Stimulated activated CD8-positive, alpha-beta memory T cell treated with anti-CD3 and anti-CD28 coated beads, Interleukin-12 subunit alpha, Interleukin-12 subunit beta, amount 100 ng/mL, for 4 hours (primary cell): ENCODE data around the gene AKAP8.
"Not testable (repeated sequence)": the region's sequence is repeated elsewhere in the genome, so short reads cannot be mapped to it uniquely, and the experiment has no call there.

Experiments used
- DNase-seq: peaks from one replicate; pipeline ENCODE4 v3.0.0-alpha.2; 2020; ENCODE audit warnings: low read depth

AKAP8 gene

DNA sequence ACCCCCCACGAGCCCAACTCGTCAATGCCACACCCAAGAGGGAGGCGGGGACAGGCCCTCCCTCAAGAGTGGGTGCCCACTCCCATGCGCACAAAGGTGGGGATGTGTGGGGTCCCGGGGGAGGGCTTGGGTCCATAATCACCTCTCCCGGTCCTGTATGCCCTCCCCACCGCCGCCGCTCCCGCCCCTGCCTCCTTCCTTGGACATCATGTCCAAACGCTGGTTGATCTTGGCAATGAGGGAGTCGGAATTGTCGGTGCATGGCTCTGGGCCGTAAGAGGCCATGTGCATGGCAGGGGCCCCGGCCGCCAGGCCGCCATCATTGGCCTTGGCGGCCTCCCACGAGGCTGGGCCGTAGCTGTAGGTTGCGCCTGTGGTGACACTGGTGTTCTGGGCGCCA is 5.9 kb downstream of the AKAP8 start:
- no peak for DNase-seq

DNA sequence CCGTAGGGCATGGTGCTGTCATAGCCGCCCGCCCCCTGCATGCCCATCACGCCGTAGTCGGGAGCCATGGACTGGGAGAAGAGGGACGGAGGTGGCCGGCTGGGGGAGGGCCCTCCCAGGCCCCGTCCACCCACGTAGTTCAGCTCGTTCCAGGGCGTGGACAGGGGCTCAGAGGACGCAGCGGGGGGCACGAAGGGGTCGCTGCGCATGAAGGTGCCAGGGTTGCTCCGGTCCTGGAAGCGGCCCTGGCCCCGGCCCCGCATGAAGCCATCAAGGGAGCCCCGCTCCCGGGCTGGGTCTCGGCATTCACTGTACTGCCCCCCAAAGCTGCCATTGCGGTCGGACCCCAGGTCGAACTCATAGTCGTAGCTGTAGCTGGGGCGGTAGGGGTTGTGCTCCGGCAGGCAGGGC is 6.7 kb downstream of the AKAP8 start:
- no peak for DNase-seq

DNA sequence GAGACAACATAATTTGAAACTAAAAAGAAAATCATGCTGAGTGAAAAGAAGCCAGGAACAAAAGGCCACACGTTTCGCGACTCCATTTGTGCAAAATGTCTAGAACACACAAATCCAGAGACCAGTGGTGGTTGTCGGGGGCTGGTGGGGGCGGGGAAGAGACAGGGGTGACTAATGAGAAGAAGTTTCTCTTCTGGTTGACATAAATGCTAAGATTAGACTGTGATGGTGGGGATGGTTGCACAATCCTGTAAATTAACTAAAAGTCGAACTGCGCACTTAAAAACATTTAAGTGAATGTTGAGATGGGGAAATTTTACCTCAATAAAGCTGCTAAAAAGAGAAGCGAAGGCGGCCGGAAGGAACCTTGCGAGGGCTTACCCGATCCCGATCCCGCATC is 7.1 kb downstream of the AKAP8 start:
- no peak for DNase-seq

DNA sequence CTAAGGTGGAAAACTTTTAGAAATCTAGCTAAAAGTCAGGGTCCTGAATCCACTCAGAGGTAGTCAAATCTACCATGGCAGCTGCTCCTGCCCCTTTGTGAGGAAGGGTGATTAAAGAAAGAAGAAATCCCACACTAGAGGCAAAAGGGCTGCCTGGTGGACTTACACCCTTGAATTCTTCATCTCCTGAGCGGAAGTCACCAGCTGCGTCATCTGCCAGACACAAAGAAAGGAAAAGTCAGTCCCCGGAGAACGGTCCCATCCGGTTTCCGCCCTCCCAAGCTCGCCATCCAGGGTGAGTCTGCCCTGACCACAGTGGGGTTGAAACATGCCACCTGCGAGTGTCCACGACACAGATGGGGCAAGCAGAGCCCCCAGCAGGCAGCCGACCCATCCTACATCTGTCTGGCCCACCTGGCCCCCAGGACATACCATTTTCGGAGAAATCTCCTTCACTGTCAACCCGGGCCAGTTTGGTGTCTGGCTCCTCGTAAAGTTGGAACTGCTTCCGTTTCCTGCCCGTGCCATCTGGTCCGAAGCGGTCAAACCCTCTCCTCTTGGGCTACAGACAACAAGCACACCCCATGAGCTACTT is 7.7 kb downstream of the AKAP8 start:
- DNase-seq: no peak

DNA sequence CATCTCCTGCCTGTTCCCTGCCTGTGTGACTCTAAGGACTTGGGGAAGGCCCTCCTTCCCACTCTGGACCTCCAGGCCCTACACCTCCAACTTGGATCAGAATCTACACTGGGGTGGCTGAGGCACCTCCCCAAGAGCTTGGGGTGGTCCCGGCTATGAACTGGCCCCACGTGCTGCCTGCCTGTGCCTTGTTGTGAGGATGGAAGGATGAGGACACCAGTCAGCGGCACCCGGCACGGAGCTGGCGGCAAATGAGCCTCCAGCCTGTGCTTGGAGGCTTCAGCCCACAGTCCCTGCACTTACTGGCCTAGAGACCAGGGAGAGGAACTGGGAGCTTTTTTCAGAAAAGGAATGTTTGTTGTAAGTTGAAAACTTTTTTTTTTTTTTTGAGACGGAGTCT is 8.5 kb downstream of the AKAP8 start:
- no peak for DNase-seq

DNA sequence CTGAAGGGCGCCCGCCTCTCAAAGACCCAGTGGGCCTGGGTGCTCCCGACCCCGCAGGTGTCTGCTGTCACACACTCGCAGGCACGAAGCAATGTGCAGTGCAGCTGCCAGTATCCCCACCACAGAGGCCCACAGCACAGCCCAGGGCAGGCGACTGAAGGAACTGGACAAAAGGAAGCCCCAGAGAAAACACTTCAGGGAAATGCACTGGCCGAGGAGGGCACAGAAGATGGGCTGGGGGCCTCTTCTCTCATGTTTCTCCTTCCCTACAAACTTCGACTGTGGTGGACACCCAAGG is 10.0 kb downstream of the AKAP8 start:
- DNase-seq: no peak

DNA sequence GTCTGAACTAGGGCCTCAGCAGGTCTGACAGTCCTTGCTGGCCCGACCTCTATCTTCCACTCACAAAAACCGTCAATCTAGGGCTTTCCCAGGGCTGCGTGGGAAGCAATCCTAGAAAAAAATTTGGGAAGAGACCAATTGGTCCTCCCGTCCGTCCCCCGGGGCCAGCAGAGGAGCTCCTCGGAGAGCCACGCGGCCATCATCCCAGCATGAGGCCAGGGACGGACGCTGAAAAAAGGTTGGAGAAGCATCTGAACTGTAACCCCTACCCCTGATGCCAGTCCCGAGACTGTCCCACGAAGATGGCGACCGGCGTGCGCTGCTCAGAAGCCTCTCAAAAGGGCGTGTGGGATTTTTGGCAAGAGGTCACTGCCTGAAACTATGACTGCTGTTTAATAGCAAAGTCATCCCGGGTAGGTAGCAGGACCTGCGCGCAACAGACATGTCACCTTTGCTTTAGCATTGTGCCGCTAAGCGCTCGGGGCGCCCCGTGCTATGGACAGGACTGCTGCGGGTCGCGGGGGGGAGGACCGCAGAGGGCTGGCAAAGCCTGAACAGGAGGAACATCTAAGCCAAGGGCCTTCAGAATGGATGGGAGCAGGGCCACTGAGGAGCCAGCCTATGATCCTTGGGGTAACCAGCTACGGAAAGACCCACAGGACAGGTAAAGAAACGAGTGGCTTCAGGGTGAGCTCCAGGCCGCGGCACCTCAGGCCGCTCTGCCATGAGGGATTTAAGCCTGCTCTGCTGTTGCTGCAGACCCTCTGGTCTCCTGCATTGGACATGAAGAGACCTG is 10.6 kb downstream of the AKAP8 start:
- DNase-seq: no peak

DNA sequence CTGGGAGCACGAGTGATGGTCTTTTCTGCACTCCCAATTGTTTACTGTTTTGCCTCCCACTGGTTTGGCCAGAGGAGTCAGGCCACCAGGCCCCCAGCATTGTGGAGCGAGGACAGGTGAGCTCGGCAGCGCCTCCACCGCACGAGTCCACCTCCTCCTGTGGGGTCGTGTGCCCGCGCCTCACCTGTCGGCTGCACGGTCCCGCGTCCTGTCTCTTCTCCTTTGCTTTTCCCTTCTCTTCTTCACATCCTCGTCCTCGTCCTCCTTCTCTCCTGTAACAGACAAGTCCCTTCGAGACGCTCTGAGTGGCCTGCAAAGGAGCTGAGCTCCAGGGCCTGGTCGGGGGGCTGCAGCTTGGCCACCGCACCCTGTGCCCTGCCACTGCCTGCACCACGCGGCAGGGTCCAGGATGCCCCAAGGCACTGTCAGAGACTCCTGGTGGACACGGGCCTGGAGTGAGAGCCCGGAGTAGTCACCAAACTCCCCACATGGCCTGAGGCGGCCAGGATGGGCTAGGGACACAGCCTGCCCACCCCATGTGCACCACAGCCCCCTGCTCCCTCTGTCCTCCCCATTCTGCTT is 11.4 kb downstream of the AKAP8 start:
- DNase-seq: no peak

DNA sequence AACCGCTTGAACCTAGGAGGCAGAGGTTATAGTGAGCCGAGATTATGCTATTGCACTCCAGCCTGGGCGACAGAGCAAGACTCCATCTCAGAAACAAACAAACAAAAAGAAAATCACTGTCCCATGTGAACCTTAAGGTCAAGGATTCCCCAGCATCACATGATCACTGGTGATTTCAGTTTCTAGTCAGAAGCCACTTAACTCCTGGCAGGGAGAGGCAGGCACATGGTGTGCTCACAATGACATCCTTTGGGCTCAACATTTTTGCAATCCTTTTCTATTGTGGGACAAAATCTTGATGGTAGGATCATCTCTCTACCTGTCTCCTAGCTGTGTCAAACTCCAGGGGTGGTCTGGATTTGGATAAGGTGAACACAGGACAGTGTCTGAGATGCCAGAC is 12.1 kb downstream of the AKAP8 start:
- no peak for DNase-seq

DNA sequence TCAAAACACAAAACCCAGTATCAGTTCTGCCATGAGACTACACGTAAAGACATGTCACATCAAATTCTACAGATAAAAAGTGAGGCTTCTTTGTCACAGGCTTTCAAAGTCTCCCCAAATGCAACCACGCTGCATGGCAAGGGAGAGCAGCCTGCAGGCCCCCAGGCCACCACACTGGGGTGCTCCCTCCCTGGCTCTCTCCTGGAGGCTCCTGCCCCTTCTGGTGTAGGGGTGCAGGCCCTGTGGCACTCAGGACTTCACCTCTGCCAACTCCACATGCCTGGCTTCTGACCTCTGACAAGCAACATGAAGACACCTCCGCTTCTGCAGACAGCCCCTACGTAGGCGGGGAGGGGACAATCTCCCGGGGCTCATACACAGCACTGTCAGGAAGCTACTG is 14.3 kb downstream of the AKAP8 start:
- DNase-seq: no peak

DNA sequence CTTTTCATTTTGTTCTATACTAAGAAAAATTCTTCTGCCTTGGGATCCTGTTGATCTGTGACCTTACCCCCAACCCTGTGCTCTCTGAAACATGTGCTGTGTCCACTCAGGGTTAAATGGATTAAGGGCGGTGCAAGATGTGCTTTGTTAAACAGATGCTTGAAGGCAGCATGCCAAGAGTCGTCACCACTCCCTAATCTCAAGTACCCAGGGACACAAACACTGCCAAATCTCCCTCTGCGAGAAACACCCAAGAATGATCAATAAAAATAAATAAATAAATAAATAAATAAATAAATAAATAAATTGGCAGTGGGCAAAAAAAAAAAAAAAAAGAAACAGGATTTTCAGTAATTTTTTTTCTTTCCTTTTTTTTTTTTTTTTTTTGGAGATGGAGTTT is 15.8 kb downstream of the AKAP8 start:
- DNase-seq: not testable (repeated sequence)

DNA sequence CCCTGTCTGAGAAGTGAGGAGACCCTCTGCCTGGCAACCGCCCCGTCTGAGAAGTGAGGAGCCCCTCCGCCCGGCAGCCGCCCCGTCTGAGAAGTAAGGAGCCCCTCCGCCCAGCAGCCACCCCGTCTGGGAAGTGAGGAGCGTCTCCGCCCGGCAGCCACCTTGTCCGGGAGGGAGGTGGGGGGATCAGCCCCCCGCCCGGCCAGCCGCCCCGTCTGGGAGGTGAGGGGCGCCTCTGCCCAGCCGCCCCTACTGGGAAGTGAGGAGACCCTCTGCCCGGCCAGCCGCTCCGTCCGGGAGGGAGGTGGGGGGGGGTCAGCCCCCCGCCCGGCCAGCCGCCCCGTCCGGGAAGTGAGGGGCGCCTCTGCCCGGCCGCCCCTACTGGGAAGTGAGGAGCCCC is 16.5 kb downstream of the AKAP8 start:
- not testable (repeated sequence) for DNase-seq

DNA sequence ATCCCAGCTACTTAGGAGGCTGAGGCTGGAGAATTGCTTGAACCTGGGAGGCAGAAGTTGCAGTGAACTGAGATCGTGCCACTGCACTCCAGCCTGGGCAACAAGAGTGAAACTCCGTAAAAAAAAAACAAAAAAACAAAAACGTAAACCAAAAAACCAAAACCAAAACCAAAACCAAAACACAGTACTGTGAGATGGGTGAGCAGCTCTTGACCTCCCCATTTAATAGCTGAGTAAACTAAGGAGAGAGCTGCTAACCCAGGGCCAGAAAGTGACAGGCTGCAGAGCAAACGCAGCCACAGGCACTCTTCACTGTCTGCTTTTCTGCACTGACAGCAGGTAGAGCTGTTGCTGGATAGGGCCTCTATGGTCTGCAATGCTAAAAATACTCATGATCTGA is 19.6 kb downstream of the AKAP8 start:
- not testable (repeated sequence) for DNase-seq

DNA sequence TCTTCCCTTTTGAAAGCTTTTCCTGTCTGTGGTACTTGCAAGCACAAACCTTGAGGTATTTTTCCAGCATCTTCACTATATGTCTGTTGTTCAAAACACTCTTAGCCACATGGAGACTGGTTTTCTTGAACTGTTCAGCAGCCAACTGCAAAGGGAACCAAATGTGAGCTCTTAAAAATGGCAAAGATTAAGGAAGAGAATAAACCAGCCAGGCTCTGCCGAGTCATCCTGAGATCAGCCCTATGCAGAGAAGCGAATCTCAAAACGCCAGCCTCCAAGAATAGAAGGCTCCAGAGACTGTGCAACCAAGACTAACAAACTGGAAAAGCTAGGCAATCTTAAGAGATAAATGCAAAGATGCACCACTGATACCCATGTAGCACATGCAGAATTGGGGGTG is 20.7 kb downstream of the AKAP8 start:
- DNase-seq: no peak

DNA sequence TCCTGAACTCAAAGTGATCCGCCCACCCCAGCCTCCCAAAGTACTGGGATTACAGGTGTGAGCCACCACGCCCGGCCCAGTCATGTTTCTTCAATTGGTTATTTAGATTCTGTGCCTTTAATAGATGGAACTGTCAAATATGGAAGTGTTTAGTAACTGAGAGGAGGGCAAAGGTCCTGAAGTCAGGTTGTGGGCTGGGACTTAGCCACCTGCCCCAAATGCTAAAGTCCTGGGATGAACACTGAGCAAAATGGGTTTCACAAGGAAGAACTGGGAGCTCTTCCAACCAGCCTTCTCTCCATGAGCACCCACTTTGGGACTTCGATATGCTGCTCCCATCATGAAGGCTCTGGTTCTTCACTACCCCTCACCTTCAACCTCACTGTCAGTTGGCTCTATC is 21.7 kb downstream of the AKAP8 start:
- no peak for DNase-seq

DNA sequence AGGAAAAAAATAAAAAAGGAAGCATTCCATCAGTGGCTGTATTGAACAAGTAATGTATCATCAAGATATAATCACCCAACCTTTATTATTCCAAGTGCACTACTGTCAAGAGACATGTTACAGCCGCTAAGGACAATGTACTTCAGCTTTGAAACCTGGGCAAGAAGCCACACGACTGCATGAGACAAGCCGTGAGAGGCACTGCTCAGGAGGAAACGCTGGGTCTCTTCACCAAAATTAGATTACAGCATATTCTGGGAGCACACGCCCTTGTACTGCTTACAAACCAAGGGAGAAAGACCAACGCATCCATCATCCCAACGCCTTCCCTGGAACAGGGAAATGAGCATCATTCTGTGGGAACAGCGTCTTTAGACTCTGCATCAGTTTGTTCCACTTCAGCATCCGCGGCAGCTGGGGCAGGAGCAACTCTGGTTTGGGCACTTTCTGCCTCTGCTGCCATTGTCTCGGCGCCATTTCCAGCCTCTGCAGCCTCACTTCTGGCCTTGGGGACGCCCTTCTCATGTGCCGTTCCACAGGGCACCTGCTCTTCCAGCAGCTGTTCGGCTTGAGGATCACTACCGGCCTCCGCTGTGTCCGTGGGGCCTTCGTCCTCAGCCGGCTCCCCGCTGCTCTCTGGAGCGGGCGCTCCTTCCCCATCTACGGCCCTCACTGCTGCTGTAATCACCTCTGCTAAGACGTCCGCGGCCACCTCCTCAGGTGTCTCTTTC is 24.9 kb downstream of the AKAP8 start:
- DNase-seq: no peak

DNA sequence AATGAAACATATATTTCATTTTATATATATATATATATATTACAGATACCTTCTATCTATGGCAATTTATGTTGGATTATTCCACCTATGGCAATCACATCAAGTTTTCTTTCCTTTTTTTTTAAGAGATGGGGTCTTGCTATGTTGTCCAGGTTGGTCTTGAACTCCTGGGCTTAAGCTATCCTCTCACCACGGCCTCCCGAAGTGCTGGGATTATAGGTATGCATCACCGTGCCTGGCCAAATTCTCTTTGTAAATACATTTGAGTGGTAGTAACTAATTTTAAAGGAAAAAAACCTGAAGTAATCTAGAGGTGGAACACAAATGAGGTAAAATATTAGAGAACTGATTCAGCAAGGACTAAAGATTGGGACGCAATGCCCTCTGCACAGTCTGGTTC is 25.7 kb downstream of the AKAP8 start:
- DNase-seq: no peak

DNA sequence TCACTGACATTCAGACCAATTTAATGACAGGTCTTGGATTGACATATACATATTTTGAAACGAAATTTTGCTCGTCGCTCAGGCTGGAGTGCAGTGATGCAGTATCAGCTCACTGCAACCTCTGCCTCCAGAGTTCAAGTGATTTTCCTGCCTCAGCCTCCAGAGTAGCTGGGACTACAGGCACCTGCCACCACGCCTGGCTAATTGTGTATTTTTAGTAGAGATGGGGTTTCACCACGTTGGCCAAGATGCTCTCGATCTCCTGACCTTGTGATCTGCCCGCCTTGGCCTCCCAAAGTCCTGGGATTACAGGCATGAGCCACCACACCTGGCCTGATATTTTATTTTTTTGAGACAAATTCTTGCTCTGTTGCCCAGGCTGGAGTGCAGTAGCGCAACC is 27.1 kb downstream of the AKAP8 start:
- DNase-seq: not testable (repeated sequence)

DNA sequence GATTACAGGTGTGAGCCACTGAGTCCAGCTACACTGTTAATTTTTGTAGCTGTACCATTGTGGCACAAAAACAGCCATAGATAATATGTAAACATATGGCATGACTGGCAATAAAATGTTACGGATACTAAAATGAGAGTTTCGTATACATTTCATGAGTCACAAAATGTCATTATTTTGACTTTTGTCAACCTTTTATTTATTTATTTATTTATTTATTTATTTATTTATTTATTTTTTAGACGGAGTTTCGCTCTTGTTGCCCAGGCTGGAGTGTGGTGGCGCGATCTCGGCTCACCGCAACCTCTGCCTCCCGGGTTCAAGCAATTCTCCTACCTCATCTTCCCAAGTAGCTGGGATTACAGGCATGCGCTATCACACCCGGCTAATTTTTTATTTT is 38.3 kb downstream of the AKAP8 start:
- DNase-seq: not testable (repeated sequence)

DNA sequence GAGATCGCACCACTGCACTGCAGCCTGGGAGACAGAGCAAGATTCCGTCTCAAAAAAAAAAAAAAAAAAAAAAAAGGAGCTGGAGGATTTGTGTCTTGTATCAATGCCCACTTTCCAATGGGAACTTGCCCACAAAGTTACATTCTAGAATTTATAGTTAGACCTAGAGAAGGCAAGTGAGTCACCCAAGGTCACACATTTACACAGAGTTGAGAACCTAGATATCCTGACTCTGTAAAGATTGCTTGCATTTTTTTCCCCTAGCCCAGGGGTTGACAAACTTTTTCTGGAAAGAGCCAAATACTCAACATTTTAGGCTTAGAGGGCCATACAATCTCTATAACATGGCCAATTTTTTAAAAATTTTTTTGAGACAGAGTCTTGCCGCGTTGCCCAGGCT is 39.5 kb downstream of the AKAP8 start:
- no peak for DNase-seq

DNA sequence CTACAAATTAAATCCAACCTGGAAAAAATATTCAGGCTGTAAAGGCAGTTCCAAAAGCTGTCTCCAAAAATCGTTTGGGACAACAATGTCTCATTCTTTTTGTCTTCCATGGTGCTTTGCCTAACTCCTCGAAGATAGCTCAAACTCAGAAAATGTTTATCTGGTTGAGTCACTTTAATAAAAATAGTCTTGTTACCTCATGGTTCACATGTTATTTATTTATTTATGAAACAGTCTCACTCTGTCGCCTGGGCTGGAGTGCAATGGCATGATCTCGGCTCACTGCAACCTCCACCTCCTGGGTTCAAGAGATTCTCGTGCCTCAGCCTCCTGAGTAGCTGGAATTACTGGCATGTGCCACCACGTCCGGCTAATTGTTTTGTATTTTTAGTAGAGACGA is 42.4 kb downstream of the AKAP8 start:
- no peak for DNase-seq

DNA sequence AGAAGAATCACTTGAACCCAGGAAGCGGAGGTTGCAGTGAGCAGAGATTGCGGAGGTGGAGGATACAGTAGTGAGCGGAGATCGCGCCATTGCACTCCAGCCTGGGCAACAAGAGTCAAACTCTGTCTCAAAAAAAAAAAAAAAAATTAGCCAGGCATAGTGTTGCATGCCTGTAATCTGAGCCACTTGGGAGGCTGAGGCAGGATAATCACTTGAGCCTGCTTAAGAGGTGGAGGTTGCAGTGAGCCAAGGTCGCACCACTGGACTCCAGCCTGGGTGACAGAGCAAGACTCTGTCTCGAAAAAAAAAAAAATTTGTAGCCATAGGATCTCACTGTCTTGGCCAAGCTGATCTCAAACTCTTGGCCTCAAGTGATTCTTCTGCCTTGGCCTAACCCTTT is 43.6 kb downstream of the AKAP8 start:
- not testable (repeated sequence) for DNase-seq

DNA sequence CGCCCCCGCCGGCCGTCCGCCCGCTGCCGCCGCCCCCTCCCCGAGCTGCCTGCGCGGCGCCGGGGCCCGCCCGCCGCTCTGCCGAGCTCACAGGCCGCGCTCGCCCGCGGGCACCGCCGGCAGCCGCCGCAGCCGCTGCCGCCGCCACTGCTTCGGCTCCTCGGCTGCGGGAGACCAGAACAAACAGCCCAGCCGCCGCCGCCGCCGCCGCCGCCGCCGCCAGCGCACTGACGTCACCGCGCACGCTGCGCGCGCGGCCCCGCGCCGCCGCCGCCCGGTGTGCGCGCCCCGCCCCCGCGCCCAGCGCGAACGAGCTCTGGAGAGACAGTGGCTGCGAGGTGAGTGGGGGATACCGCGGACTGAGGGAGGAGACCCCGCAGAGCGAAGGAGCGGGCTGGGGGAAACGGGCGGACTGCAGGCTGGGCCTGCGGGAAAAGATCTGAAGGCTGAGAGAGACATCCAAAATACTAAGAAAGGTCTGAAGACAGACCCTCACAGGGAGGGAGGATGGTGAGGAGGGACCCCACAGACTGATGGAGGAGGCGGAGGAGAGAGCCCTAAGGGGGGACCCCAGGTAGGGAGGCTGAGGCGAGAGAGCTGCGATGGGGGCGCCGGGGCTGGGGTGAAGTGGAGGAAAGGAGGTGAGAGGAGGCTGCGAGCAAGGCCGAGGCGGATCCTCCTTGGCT is 47.1 kb downstream of the AKAP8 start, which contains the start of gene BRD4:
Gene BRD4 (minus strand): TSS at position 229 of the 686 bp plus-strand sequence. CDS start 59,440 bp downstream, outside the sequence.
- peak; percentile 69 for DNase-seq
